ENCODE results near the gene BOLA2B. TPM values are rescaled to one million over a fixed set of nuclear protein-coding genes. Genes with fewer than 3 reads are reported as not detected.
"Not testable (repeated sequence)": the region's sequence is repeated elsewhere in the genome, so short reads cannot be mapped to it uniquely, and the experiment has no call there.

The BOLA2B gene
- total and polyA plus RNA-seq, 2 donors: 131 to 161 TPM

- not testable (repeated sequence) for H3K4me1 ChIP-seq (ENCODE audit: control insufficient read depth in 2 of 2, insufficient read depth in 2 of 2, low read length in 2 of 2); H3K4me3 ChIP-seq (ENCODE audit: low read length in 2 of 2); DNase-seq (ENCODE audit: low read depth in 6 of 9, low spot score in 9 of 9); H3K27me3 ChIP-seq (ENCODE audit: control insufficient read depth in 2 of 2, insufficient read depth in 1 of 2, low read length in 1 of 2); H3K36me3 ChIP-seq (ENCODE audit: control insufficient read depth in 2 of 2, insufficient read depth in 2 of 2, low read length in 1 of 2); H3K27ac ChIP-seq (ENCODE audit: low read depth in 1 of 2, low read length in 1 of 2); H3K9me3 ChIP-seq (ENCODE audit: control insufficient read depth in 2 of 2, insufficient read depth in 1 of 2, low read length in 1 of 2)
- WGBS: no CpG with 5 or more reads among the region's 15 CpGs
Observed at GRCh38 chr16:30199608-30200343, 6.3 kb upstream of the BOLA2B start.

DNA sequence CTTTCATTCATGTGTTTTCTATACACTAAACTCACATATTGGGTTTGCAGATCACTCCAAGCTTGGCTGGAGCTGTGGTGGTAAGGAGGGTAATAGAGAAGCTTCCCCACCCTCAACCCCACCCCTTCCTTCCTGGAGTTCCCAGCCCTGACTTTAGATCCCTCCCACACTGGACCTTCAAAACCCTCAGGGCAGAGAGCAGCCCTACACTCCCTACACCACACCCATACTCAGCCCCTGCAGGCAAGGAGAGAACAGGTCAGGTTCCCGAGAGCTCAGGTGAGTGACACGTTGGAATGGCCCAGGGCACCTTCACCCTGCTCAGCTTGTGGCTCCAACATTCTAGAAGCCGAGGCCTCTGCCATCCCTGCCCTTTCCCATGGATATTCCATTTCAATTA, 5.6 kb upstream of the BOLA2B start, which contains the start of gene SULT1A3:
SULT1A3 (plus strand) TSS at position 207 of the 400 bp plus-strand sequence. CDS start 1,474 bp downstream, outside the sequence.
- H3K9me3 ChIP-seq (ENCODE audit: control insufficient read depth in 2 of 2, insufficient read depth in 1 of 2, low read length in 1 of 2); H3K27me3 ChIP-seq (ENCODE audit: control insufficient read depth in 2 of 2, insufficient read depth in 1 of 2, low read length in 1 of 2); H3K36me3 ChIP-seq (ENCODE audit: control insufficient read depth in 2 of 2, insufficient read depth in 2 of 2, low read length in 1 of 2); H3K27ac ChIP-seq (ENCODE audit: low read depth in 1 of 2, low read length in 1 of 2); DNase-seq (ENCODE audit: low read depth in 6 of 9, low spot score in 9 of 9); H3K4me1 ChIP-seq (ENCODE audit: control insufficient read depth in 2 of 2, insufficient read depth in 2 of 2, low read length in 2 of 2); H3K4me3 ChIP-seq (ENCODE audit: low read length in 2 of 2): not testable (repeated sequence)
- WGBS: no CpG with 5 or more reads among the region's 3 CpGs

- H3K36me3 ChIP-seq (ENCODE audit: control insufficient read depth in 2 of 2, insufficient read depth in 2 of 2, low read length in 1 of 2); H3K4me3 ChIP-seq (ENCODE audit: low read length in 2 of 2); H3K9me3 ChIP-seq (ENCODE audit: control insufficient read depth in 2 of 2, insufficient read depth in 1 of 2, low read length in 1 of 2); H3K27me3 ChIP-seq (ENCODE audit: control insufficient read depth in 2 of 2, insufficient read depth in 1 of 2, low read length in 1 of 2); H3K27ac ChIP-seq (ENCODE audit: low read depth in 1 of 2, low read length in 1 of 2); H3K4me1 ChIP-seq (ENCODE audit: control insufficient read depth in 2 of 2, insufficient read depth in 2 of 2, low read length in 2 of 2); DNase-seq (ENCODE audit: low read depth in 6 of 9, low spot score in 9 of 9): not testable (repeated sequence)
- 97% methylated on average over 1 of the region's 2 CpGs for WGBS
Observed at GRCh38 chr16:30197001-30197400, 3.5 kb upstream of the BOLA2B start.

GRCh38 chr16:30194172-30194925, 883 bp upstream of the BOLA2B start:
- not testable (repeated sequence) for DNase-seq (ENCODE audit: low read depth in 6 of 9, low spot score in 9 of 9); H3K27me3 ChIP-seq (ENCODE audit: control insufficient read depth in 2 of 2, insufficient read depth in 1 of 2, low read length in 1 of 2); H3K36me3 ChIP-seq (ENCODE audit: control insufficient read depth in 2 of 2, insufficient read depth in 2 of 2, low read length in 1 of 2); H3K9me3 ChIP-seq (ENCODE audit: control insufficient read depth in 2 of 2, insufficient read depth in 1 of 2, low read length in 1 of 2); H3K4me1 ChIP-seq (ENCODE audit: control insufficient read depth in 2 of 2, insufficient read depth in 2 of 2, low read length in 2 of 2); H3K27ac ChIP-seq (ENCODE audit: low read depth in 1 of 2, low read length in 1 of 2); H3K4me3 ChIP-seq (ENCODE audit: low read length in 2 of 2)
- 15% methylated on average over 18 of the region's 60 CpGs for WGBS

DNA sequence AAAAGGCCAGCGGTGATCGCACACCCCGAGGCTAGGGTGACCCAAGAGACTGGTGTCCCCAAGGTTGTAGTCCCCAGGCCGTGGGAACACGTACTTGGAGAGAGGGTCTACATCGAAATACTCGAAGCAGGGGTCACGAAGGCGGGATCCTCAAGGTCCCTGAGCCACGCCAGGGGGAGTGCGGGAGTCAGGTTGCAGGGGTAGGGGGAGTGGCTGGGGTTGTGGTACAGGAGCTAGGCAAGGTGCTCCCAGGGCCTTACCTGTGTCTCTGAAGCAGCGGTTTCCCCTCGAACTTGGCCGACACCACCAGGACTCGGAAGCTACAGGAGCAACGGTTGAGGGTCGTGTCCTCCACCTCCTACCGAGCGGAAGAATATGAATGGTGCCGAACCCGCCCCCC, 368 bp downstream of the BOLA2B start:
- H3K4me1 ChIP-seq (ENCODE audit: control insufficient read depth in 2 of 2, insufficient read depth in 2 of 2, low read length in 2 of 2); H3K4me3 ChIP-seq (ENCODE audit: low read length in 2 of 2): not testable (repeated sequence)
- no CpG with 5 or more reads among the region's 21 CpGs for WGBS

GRCh38 chr16:30191158-30191557, 2.3 kb downstream of the BOLA2B start:
- H3K4me3 ChIP-seq (ENCODE audit: low read length in 2 of 2); H3K9me3 ChIP-seq (ENCODE audit: control insufficient read depth in 2 of 2, insufficient read depth in 1 of 2, low read length in 1 of 2); H3K27me3 ChIP-seq (ENCODE audit: control insufficient read depth in 2 of 2, insufficient read depth in 1 of 2, low read length in 1 of 2); DNase-seq (ENCODE audit: low read depth in 6 of 9, low spot score in 9 of 9); H3K27ac ChIP-seq (ENCODE audit: low read depth in 1 of 2, low read length in 1 of 2): not testable (repeated sequence)
- WGBS: 98% methylated on average over 4 of the region's 12 CpGs
- peaks cover 10 to 21% of the 10 kb centered on the region in 2 donors for H3K4me1 ChIP-seq (ENCODE audit: control insufficient read depth in 2 of 2, insufficient read depth in 2 of 2, low read length in 2 of 2)
- H3K36me3 ChIP-seq (ENCODE audit: control insufficient read depth in 2 of 2, insufficient read depth in 2 of 2, low read length in 1 of 2): peaks cover 21 to 22% of the 10 kb centered on the region in 2 donors

More for the DNA sequence above, 368 bp downstream of the BOLA2B start:
- not testable (repeated sequence) for DNase-seq (ENCODE audit: low read depth in 6 of 9, low spot score in 9 of 9); H3K9me3 ChIP-seq (ENCODE audit: control insufficient read depth in 2 of 2, insufficient read depth in 1 of 2, low read length in 1 of 2); H3K27ac ChIP-seq (ENCODE audit: low read depth in 1 of 2, low read length in 1 of 2); H3K27me3 ChIP-seq (ENCODE audit: control insufficient read depth in 2 of 2, insufficient read depth in 1 of 2, low read length in 1 of 2); H3K36me3 ChIP-seq (ENCODE audit: control insufficient read depth in 2 of 2, insufficient read depth in 2 of 2, low read length in 1 of 2)

GRCh38 chr16:30187971-30188561, 5.4 kb downstream of the BOLA2B start:
- H3K27ac ChIP-seq (ENCODE audit: low read depth in 1 of 2, low read length in 1 of 2): peak overlapping the region; percentile 53 to 99
- peaks cover 0 to 4% of the 10 kb centered on the region in 2 donors for H3K9me3 ChIP-seq (ENCODE audit: control insufficient read depth in 2 of 2, insufficient read depth in 1 of 2, low read length in 1 of 2)
- H3K27me3 ChIP-seq (ENCODE audit: control insufficient read depth in 2 of 2, insufficient read depth in 1 of 2, low read length in 1 of 2): no peaks in the 10 kb centered on the region
- no peak for DNase-seq (ENCODE audit: low read depth in 6 of 9, low spot score in 9 of 9)
- peaks cover 26 to 38% of the 10 kb centered on the region in 2 donors for H3K36me3 ChIP-seq (ENCODE audit: control insufficient read depth in 2 of 2, insufficient read depth in 2 of 2, low read length in 1 of 2)
- no peak overlapping the region for H3K4me3 ChIP-seq (ENCODE audit: low read length in 2 of 2)
- H3K4me1 ChIP-seq (ENCODE audit: control insufficient read depth in 2 of 2, insufficient read depth in 2 of 2, low read length in 2 of 2): peaks cover 13 to 42% of the 10 kb centered on the region in 2 donors
- WGBS: 97% methylated on average over 23 of the region's 23 CpGs

DNA sequence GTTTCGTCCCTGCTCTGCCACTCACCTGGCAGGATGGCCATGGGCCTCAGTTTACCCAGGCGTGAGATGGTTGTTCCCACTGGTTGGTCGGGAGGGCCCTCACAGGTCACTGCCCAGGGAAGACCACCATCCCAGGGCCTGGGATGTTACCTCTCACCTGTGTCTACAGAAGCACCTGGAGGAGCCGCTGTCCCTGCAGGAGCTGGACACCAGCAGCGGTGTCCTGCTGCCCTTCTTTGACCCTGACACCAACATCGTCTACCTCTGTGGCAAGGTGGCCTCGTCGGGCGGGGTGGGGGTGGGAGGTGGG, 6.0 kb downstream of the BOLA2B start:
- peaks cover 0 to 4% of the 10 kb centered on the region in 2 donors for H3K9me3 ChIP-seq (ENCODE audit: control insufficient read depth in 2 of 2, insufficient read depth in 1 of 2, low read length in 1 of 2)
- H3K4me1 ChIP-seq (ENCODE audit: control insufficient read depth in 2 of 2, insufficient read depth in 2 of 2, low read length in 2 of 2): peaks cover 15 to 47% of the 10 kb centered on the region in 2 donors
- H3K4me3 ChIP-seq (ENCODE audit: low read length in 2 of 2): peak overlapping the region in 1 of 2 donors; percentile 100
- peaks cover 26 to 38% of the 10 kb centered on the region in 2 donors for H3K36me3 ChIP-seq (ENCODE audit: control insufficient read depth in 2 of 2, insufficient read depth in 2 of 2, low read length in 1 of 2)
- no peak for DNase-seq (ENCODE audit: low read depth in 6 of 9, low spot score in 9 of 9)
- H3K27me3 ChIP-seq (ENCODE audit: control insufficient read depth in 2 of 2, insufficient read depth in 1 of 2, low read length in 1 of 2): no peaks in the 10 kb centered on the region
- H3K27ac ChIP-seq (ENCODE audit: low read depth in 1 of 2, low read length in 1 of 2): peak overlapping the region; percentile 99
- 88% methylated on average over 9 of the region's 9 CpGs for WGBS
